Neuronal stem cell (in vitro differentiated cells): ENCODE measurements around the gene EXOC3L4.

Source experiments
- DNase-seq: peaks from one replicate; pipeline ENCODE4 v3.0.0-alpha.2; 2013; ENCODE audit warnings: low spot score
- H2AFZ ChIP-seq: one replicate; pipeline ENCODE4 v1.6.1; 2013; ENCODE audit warnings: mild to moderate bottlenecking, low read length, inconsistent platforms
- H2AK5ac ChIP-seq: 2 replicates; pipeline ENCODE4 v1.6.1; 2013; ENCODE audit warnings: low read depth, mild to moderate bottlenecking, inconsistent platforms, low read length, moderate library complexity, mixed read lengths
- H2BK120ac ChIP-seq: 2 replicates; pipeline ENCODE4 v1.6.1; 2013; ENCODE audit warnings: low read depth, mild to moderate bottlenecking, inconsistent platforms, low read length, moderate library complexity, mixed read lengths
- H2BK12ac ChIP-seq: one replicate; pipeline ENCODE4 v1.6.1; 2013; ENCODE audit warnings: low read length, inconsistent platforms
- H2BK15ac ChIP-seq: 2 replicates; pipeline ENCODE4 v1.6.1; 2013; ENCODE audit warnings: mild to moderate bottlenecking, low read length, inconsistent platforms, mixed read lengths
- H2BK5ac ChIP-seq: one replicate; pipeline ENCODE4 v1.6.1; 2013; ENCODE audit warnings: inconsistent platforms, mild to moderate bottlenecking, low read length, moderate library complexity
- H3K14ac ChIP-seq: one replicate; pipeline ENCODE4 v1.6.1; 2013; ENCODE audit warnings: low read length, inconsistent platforms
- H3K18ac ChIP-seq: 2 replicates; pipeline ENCODE4 v1.6.1; 2013; ENCODE audit warnings: low read length, inconsistent platforms
- H3K23ac ChIP-seq: 2 replicates; pipeline ENCODE4 v1.6.1; 2013; ENCODE audit warnings: low read depth, mild to moderate bottlenecking, mixed read lengths, low read length, inconsistent platforms; ENCODE audit not compliant: poor library complexity
- H3K27ac ChIP-seq: replicated peaks from 3 replicates; pipeline ENCODE4 v1.5.1; 2013; ENCODE audit warnings: low read length, inconsistent platforms
- H3K27me3 ChIP-seq, 3 experiments: 2 replicates each; pipeline ENCODE4 v1.6.1; 2013; ENCODE audit warnings: low read length in 3 of 3, mild to moderate bottlenecking in 2 of 3, inconsistent platforms in 1 of 3, low read depth in 1 of 3, mixed read lengths in 1 of 3, moderate library complexity in 1 of 3; ENCODE audit not compliant: control insufficient read depth in 3 of 3, insufficient read depth in 3 of 3
- H3K36me3 ChIP-seq, 2 donors: replicated peaks in 1 of 2; 2 replicates each; pipeline ENCODE4 v1.6.1; 2013; ENCODE audit warnings: low read length in 2 of 2; ENCODE audit not compliant: control insufficient read depth in 2 of 2, insufficient read depth in 2 of 2
- H3K4ac ChIP-seq: 2 replicates; pipeline ENCODE4 v1.6.1; 2013; ENCODE audit warnings: inconsistent platforms, mild to moderate bottlenecking, low read length, moderate library complexity
- H3K4me1 ChIP-seq, 2 donors: 1 replicate in 1 of 2; 2 replicates in 1 of 2; pipeline ENCODE4 v1.6.1; 2013; ENCODE audit warnings: low read length in 2 of 2, low read depth in 1 of 2; ENCODE audit not compliant: control insufficient read depth in 2 of 2, insufficient read depth in 1 of 2
- H3K4me2 ChIP-seq: one replicate; pipeline ENCODE4 v1.6.1; 2013; ENCODE audit warnings: mild to moderate bottlenecking, low read length, inconsistent platforms; ENCODE audit not compliant: insufficient read depth, poor library complexity, severe bottlenecking
- H3K4me3 ChIP-seq, 2 donors: 2 replicates each; pipeline ENCODE4 v1.5.1; 2013; ENCODE audit warnings: low read length in 2 of 2, mild to moderate bottlenecking in 2 of 2, inconsistent platforms in 1 of 2, moderate library complexity in 1 of 2
- H3K79me1 ChIP-seq: one replicate; pipeline ENCODE4 v1.6.1; 2013; ENCODE audit warnings: low read depth, mild to moderate bottlenecking, inconsistent platforms, low read length, moderate library complexity
- H3K9ac ChIP-seq: one replicate; pipeline ENCODE4 v1.6.1; 2013; ENCODE audit warnings: mild to moderate bottlenecking, low read depth, low read length, inconsistent platforms; ENCODE audit not compliant: poor library complexity
- H3K9me3 ChIP-seq, 2 donors: replicated peaks in 1 of 2; 2 replicates each; pipeline versions ENCODE3 to v1.6.1; 2013; ENCODE audit warnings: low read length in 2 of 2, mild to moderate bottlenecking in 2 of 2, inconsistent platforms in 1 of 2, low read depth in 1 of 2, mixed read lengths in 1 of 2, moderate library complexity in 1 of 2; ENCODE audit not compliant: control insufficient read depth in 2 of 2, insufficient read depth in 1 of 2
- H4K8ac ChIP-seq: one replicate; pipeline ENCODE4 v1.6.1; 2013; ENCODE audit warnings: low read depth, mild to moderate bottlenecking, inconsistent platforms, low read length, moderate library complexity
- H4K91ac ChIP-seq: one replicate; pipeline ENCODE4 v1.6.1; 2013; ENCODE audit warnings: low read length, low read depth, mild to moderate bottlenecking, inconsistent platforms; ENCODE audit not compliant: poor library complexity
- WGBS, 2 donors: extraction: QIAGEN DNeasy Blood & Tissue Kit; methylation state at CpG; one replicate each; pipeline ENCODE4 v1.1.7; 2013; ENCODE audit warnings: missing lambda C conversion rate in 2 of 2, mixed read lengths in 1 of 2; ENCODE audit not compliant: insufficient read length in 2 of 2, insufficient replicate concordance in 1 of 2; ENCODE audit errors: extremely low coverage in 2 of 2; 5-methylcytosine and 5-hydroxymethylcytosine counted together

Gene EXOC3L4

DNA sequence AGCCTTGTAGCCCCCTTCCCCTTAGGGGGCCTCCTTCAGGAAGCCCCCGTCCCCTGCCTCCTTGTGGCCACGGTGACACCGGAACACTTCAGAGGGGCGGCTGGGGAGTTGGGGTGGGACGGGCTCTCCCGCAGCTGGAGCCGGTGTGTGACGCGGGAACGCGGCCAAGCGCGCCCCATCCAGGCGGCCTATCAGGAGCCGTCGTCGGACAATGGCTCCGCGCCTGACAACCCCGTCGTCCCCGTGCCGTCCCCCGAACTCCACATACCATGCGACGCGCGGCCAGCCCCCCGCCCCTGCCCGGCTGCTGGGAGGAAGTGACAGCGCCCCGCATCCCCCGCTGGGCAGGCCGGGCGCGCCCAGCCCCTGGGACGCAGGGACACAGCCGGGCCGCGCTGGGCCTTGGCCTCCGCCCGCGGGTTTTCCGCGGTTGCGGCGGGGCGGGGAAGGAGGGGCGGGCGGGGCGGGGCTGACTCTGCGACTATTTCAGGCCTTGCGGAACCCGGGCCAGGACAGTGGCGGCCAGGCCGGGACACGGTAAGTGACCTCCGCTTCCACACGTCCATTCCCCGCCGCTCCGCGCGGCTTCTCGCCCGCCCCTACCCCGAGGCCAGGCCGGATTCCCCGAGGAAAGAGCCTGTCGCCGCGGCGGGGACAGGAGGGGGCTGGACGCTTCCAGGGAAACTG is 28.6 kb downstream of the EXOC3L4 start, which contains the start of gene TNFAIP2:
Gene TNFAIP2, plus strand, starts transcription at position 515 of the 687 bp plus-strand sequence. CDS start 2,997 bp downstream, outside the sequence.
- peak within 1 kb of the TSS; percentile 95 for H4K91ac ChIP-seq
- peak within 1 kb of the TSS; percentile 69 for H2BK5ac ChIP-seq
- H3K9me3 ChIP-seq: peaks cover 0 to 3% of the 10 kb centered on the region in 2 donors
- no peaks in the 10 kb centered on the region for H3K36me3 ChIP-seq
- peak within 1 kb of the TSS; percentile 94 for H3K18ac ChIP-seq
- H3K79me1 ChIP-seq: peaks cover 5% of the 10 kb centered on the region
- H3K4me1 ChIP-seq: peaks cover 17 to 29% of the 10 kb centered on the region in 2 donors
- H4K8ac ChIP-seq: peak within 1 kb of the TSS; percentile 24
- peak within 1 kb of the TSS; percentile 88 for H2BK120ac ChIP-seq
- H2AFZ ChIP-seq: peak within 1 kb of the TSS; percentile 88
- peaks cover 0 to 51% (median 40%) of the 10 kb centered on the region in 3 experiments for H3K27me3 ChIP-seq
- peak within 1 kb of the TSS; percentile 67 for H3K23ac ChIP-seq
- peak within 1 kb of the TSS in 1 of 2 donors; percentile 77 for H3K4me3 ChIP-seq
- H2AK5ac ChIP-seq: peak within 1 kb of the TSS; percentile 90
- H3K14ac ChIP-seq: peak within 1 kb of the TSS; percentile 78
- peak within 1 kb of the TSS; percentile 80 for H2BK12ac ChIP-seq
- H3K9ac ChIP-seq: peak within 1 kb of the TSS; percentile 65
- H3K4ac ChIP-seq: peak within 1 kb of the TSS; percentile 94
- peak within 1 kb of the TSS; percentile 61 for H3K27ac ChIP-seq
- DNase-seq: no peak
- peak within 1 kb of the TSS; percentile 62 for H2BK15ac ChIP-seq
- WGBS, 2 donors: no CpG with 5 or more reads among the region's 74 CpGs
- peak within 1 kb of the TSS; percentile 71 for H3K4me2 ChIP-seq

GRCh38 chr14:103123634-103124500 is 29.3 kb downstream of the EXOC3L4 start:
- no CpG with 5 or more reads among the region's 48 CpGs for WGBS, 2 donors
- peak overlapping the region; percentile 73 for H2AK5ac ChIP-seq
- no peak for DNase-seq
- no peaks in the 10 kb centered on the region for H3K36me3 ChIP-seq
- peaks cover 0 to 4% of the 10 kb centered on the region in 2 donors for H3K9me3 ChIP-seq
- peak overlapping the region; percentile 24 for H4K8ac ChIP-seq
- H3K9ac ChIP-seq: peak overlapping the region; percentile 65
- peak overlapping the region; percentile 94 for H3K18ac ChIP-seq
- H2BK15ac ChIP-seq: peak overlapping the region; percentile 53
- H3K14ac ChIP-seq: peak overlapping the region; percentile 78
- H4K91ac ChIP-seq: peak overlapping the region; percentile 74
- peak overlapping the region; percentile 71 for H3K4me2 ChIP-seq
- H3K27me3 ChIP-seq: peaks cover 0 to 59% (median 41%) of the 10 kb centered on the region in 3 experiments
- no peak overlapping the region for H3K27ac ChIP-seq
- H3K4ac ChIP-seq: peak overlapping the region; percentile 94
- H3K23ac ChIP-seq: peak overlapping the region; percentile 67
- H2BK12ac ChIP-seq: peak overlapping the region; percentile 80
- no peak overlapping the region for H2AFZ ChIP-seq
- H2BK120ac ChIP-seq: no peak overlapping the region
- H3K4me3 ChIP-seq: peak overlapping the region in 1 of 2 donors; percentile 77
- peaks cover 17 to 29% of the 10 kb centered on the region in 2 donors for H3K4me1 ChIP-seq
- no peak overlapping the region for H2BK5ac ChIP-seq
- H3K79me1 ChIP-seq: peaks cover 5% of the 10 kb centered on the region

GRCh38 chr14:103124501-103125001 is 30.0 kb downstream of the EXOC3L4 start:
- H3K4me3 ChIP-seq: no peak overlapping the region
- H3K14ac ChIP-seq: no peak overlapping the region
- H3K27me3 ChIP-seq: peaks cover 0 to 65% (median 41%) of the 10 kb centered on the region in 3 experiments
- no peak overlapping the region for H4K91ac ChIP-seq
- peak overlapping the region; percentile 73 for H2AK5ac ChIP-seq
- no peak overlapping the region for H2AFZ ChIP-seq
- no peak for DNase-seq
- peak overlapping the region; percentile 25 for H2BK15ac ChIP-seq
- no peak overlapping the region for H3K23ac ChIP-seq
- H2BK5ac ChIP-seq: peak overlapping the region; percentile 21
- H3K36me3 ChIP-seq: no peaks in the 10 kb centered on the region
- no peak overlapping the region for H2BK120ac ChIP-seq
- peaks cover 17 to 29% of the 10 kb centered on the region in 2 donors for H3K4me1 ChIP-seq
- no peak overlapping the region for H3K18ac ChIP-seq
- H3K4ac ChIP-seq: peak overlapping the region; percentile 94
- no peak overlapping the region for H2BK12ac ChIP-seq
- peaks cover 0 to 4% of the 10 kb centered on the region in 2 donors for H3K9me3 ChIP-seq
- no peak overlapping the region for H4K8ac ChIP-seq
- peaks cover 5% of the 10 kb centered on the region for H3K79me1 ChIP-seq
- no peak overlapping the region for H3K4me2 ChIP-seq
- peak overlapping the region; percentile 65 for H3K9ac ChIP-seq
- WGBS, 2 donors: no CpG with 5 or more reads among the region's 5 CpGs
- H3K27ac ChIP-seq: no peak overlapping the region
